GOT3 (cell line): Measurements from ENCODE around the gene PYDC2.
A peak's percentile ranks its signal among the peaks of the same experiment; 100 is the strongest.
"Not testable (repeated sequence)": the region's sequence is repeated elsewhere in the genome, so short reads cannot be mapped to it uniquely, and the experiment has no call there.

Experiments used
- DNase-seq: peaks from one replicate; lab custom pipeline; 2025; ENCODE audit warnings: mixed read lengths; lab: John Stamatoyannopoulos, UW

PYDC2 gene

GRCh38 chr3:191470080-191470479, 9.1 kb downstream of the PYDC2 start:
- DNase-seq: no peak

- no peak for DNase-seq
Observed at GRCh38 chr3:191470545-191470944, 9.6 kb downstream of the PYDC2 start.

GRCh38 chr3:191473661-191474198, 12.8 kb downstream of the PYDC2 start:
- no peak for DNase-seq

GRCh38 chr3:191476066-191476772, 15.3 kb downstream of the PYDC2 start:
- no peak for DNase-seq

- not testable (repeated sequence) for DNase-seq
Observed at GRCh38 chr3:191483994-191484393, 23.0 kb downstream of the PYDC2 start.

- DNase-seq: no peak
Observed at GRCh38 chr3:191484461-191484860, 23.5 kb downstream of the PYDC2 start.

- DNase-seq: no peak
Observed at GRCh38 chr3:191492601-191493000, 31.6 kb downstream of the PYDC2 start.

GRCh38 chr3:191493336-191493735, 32.4 kb downstream of the PYDC2 start:
- no peak for DNase-seq

GRCh38 chr3:191499307-191500080, 38.5 kb downstream of the PYDC2 start:
- DNase-seq: peak; percentile 18

- DNase-seq: no peak
Observed at GRCh38 chr3:191500892-191501291, 39.9 kb downstream of the PYDC2 start.

GRCh38 chr3:191502583-191502982, 41.6 kb downstream of the PYDC2 start:
- DNase-seq: no peak

GRCh38 chr3:191509078-191509477, 48.1 kb downstream of the PYDC2 start:
- no peak for DNase-seq
